Stimulated activated CD4-positive, alpha-beta T cell treated with anti-CD3 and anti-CD28 coated beads, Interleukin-12 subunit alpha, Interleukin-12 subunit beta, amount 100 ng/mL, for 24 hours (primary cell): Measurements from ENCODE around the gene GJC1.
"Not testable (repeated sequence)": the region's sequence is repeated elsewhere in the genome, so short reads cannot be mapped to it uniquely, and the experiment has no call there.

Source experiments
- DNase-seq, 2 experiments: peaks; one replicate each; pipeline ENCODE4 v3.0.0-alpha.2; 2020; ENCODE audit warnings: low read depth in 2 of 2

Gene GJC1

DNA sequence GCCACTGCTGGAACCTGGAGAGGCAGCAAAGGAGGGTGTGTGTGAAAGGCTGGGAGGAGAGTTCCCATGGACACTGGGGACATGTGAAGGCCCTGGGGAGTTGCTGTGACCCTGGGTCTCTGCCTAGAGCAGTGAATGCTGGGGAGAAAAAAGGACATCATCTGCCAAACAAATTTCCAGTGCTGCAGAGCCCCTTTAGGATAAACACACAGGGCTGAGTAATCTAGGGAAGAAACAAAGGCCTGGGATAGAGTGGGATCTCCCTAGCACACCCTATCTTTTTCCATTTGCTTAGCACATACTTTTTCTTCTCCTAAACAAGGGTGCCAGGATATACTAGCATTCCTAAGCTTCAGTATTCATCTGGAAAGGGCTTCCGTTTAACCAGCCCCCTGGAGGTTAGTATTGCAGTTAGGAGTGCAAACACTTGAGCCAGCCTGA is 14.3 kb upstream of the GJC1 start:
- no peak for DNase-seq

GRCh38 chr17:44842748-44843147 is 12.7 kb upstream of the GJC1 start:
- DNase-seq, result no peak

DNA sequence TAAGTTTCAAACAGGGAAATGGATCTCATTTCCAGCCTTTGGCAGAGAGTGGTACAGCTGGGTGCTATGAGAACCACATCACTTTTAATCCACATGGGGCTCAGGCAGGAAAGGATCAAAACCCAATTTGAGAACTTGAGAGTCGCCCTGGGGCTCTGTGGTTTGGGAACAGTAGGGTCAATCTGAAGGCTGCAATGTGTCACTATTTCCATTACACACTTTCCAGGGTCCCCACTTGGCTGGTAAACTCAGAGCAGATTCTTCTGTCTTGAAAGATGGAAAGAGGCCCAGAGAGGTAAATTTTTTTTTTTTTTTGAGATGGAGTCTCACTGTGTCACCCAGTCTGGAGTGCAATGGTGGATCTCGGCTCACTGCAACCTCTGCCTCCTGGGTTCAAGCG is 10.8 kb upstream of the GJC1 start:
- no peak for DNase-seq

- no peak for DNase-seq
Measured at GRCh38 chr17:44840274-44840673, 10.2 kb upstream of the GJC1 start.

- no peak for DNase-seq
Measured at GRCh38 chr17:44837196-44837595, 7.1 kb upstream of the GJC1 start.

DNA sequence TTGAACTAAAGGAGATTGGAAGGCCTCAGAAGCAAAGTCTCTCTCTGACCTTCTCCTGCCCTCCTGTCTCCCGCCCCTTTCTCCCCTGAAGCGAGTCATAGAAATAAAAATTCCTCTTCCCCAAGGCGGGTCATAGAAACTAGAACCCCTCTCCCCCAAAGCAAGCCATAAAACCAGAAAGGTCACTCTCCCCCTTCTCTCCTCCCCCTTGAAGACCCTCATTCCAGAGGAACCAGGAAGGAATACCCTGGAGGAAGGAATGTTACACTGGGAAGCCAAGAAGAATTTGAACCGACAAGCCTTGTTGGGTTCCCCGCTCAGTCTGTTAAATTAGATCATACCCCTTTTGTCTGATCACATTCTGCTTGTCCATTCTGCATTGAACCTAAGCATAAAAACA is 2.7 kb upstream of the GJC1 start:
- no peak for DNase-seq

DNA sequence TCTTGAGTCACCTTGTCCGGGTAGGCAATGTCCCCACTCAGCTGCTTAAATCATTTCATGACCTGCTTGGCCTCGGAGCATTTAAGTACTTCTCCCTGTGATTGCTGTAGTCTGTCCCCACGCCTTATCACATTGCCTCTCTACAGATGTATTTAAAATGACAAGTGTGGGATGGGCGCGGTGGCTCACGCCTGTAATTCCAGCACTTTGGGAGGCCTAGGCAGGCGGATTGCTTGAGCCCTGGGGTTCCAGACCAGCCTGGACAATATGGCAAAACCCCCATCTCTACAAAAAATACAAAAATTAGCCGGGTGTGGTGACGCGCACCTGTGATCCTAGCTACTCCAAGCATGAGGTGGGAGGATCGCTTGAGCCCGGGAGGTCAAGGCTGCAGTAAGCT is 1.3 kb upstream of the GJC1 start:
- DNase-seq, result no peak

DNA sequence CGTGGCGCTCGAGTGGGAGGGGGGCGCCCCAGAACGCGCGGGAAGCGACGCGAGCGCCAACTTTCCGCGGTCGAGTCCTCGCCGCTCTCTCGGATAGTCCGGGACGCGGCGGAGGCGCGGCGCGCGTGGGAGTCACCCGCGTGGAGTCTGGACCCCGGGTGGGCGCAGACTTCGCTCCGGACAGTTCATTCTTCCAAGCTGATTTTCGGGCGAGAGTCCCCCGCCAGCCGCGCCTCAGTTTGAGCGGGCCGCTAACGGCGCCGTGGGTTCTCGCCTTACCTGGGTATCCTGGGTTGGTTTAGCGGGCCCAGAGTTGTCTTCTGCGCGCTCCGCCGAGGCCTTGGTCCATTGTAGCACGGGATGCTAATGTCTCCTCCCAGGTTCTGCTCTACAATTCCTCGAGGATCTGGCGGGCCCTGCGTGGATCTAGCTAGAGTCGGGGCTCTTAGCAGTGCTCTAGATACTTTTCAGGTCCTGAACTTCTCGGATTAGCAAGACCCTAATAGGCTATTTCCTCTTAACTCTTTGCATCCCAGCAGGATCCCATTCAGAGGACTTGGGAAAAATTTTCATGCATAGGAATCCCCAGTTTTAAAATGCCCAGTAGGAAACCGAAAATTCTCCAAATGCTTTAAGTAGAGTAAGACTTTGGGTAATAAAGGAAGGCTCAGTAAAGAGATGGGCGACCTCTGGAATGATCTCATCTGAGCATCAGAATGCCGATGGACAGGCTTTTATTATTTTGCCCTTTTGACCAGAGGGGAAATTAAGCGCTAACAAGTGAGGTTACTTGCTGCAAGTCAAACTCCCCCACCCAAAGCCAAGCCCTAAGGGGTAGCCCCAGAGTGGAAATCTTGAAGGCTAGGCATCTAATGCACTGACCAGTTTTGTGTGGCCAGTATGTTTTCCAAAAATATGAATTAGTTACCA is 537 bp upstream of the GJC1 start:
- no peak for DNase-seq

DNA sequence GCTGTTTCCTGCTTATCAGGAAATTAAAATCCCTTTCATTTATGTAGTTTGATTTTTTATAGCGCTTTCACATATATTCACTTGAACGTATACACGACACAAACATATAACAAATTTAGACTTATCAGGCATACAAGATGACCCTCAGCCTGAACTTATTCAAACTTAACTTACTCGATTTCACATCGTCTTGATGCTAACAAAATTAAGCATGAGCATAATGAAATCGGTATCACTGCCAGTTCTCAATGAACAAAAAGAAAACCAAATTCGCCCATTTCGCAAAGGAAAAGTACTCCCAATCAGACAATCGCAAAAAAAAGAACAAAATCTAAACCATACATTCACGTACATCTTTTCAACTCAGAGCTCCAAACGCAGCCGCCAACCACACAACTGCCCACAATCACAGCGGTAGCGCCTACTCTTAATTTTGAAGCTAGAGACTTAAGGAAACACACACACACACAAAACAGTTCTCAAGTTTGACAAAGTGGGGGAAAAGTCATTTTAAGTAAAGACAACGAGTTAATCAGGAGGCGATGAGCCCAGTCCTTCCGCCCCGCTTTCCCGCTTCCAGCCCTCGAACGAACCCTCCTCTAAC is 1.1 kb downstream of the GJC1 start:
- DNase-seq, result no peak

DNA sequence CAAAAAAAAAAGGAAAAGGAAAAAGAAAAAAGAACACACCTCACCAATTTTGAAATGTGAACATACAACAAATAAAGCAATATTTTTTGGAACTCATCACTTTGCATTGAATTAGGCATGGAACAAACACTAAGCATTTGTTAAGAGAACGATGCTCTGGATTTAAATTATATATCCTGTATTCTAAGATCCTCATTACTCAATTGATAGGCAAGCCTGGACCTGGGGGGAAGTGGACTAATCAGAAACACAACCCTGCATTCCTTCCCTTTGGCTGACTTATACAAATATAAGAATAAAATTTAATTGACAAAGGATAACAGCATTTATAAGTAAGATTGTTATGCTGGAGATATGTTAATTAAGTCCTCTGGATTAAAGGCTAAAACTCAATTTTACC is 2.2 kb downstream of the GJC1 start:
- no peak for DNase-seq

DNA sequence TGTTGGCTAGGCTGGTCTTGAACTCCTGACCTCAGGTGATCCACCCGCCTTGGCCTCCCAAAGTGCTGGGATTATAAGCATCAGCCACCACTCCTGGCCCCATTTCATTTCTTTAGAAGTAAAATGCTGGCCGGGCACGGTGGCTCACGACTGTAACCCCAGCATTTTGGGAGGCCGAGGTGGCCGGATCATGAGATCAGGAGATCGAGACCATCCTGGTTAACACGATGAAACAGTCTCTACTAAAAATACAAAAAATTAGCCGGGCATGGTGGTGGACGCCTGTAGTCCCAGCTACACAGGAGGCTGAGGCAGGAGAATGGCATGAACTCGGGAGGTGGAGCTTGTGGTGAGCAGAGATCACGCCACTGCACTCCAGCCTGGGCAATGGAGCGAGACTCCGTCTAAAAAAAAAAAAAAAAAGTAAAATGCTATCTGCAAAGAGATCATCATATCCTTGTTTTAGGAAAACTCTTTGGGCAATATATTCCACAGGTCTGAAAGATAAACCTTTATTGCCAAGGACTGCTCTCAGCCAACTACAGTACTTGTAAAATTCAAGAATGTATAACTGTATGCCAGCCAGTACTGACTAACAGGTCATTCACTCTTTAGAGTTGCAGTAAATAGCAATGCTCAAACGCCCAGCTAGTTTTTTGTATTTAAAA is 3.8 kb downstream of the GJC1 start:
- DNase-seq, result no peak

DNA sequence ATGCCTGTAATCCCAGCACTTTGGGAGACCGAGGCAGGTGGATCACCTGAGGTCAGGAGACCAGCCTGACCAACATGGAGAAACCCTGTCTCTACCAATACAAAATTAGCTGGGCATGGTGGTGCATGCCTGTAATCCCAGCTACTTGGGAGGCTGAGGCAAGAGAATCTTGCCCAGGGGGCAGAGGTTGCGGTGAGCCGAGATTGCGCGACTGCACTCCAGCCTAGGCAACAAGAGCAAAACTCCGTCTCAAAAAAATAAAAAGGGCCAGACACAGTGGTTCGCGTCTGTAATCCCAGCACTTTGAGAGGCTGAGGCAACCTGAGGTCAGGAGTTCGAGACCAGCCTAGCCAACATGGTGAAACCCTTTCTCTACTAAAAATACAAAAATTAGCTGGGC is 4.9 kb downstream of the GJC1 start:
- DNase-seq, result not testable (repeated sequence)

DNA sequence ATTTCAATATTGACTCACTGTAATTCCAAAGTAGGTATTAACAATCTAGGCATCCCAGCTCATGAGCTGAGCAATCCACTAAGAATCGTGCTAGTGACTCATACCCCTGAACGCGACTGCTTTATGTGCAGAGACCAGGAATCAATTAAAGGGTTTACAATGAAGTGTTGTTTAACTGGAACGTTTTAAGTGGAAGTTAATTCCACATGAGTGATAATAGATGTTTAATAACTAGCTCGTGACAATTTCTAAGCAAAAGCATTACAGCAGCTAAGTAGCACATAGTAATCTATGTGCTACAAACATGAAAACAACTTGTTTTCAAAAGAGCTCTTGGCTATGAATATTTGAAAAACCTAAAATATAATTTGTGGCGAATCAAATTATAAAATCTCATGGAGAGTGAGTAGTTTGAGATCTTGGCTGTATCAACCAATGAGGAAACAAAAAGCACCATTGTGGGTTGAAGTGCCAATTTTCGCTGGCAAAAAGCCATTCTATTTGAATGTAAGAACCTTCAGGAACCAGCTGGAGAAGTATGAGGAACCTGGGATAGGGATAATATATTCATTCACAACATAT is 9.4 kb downstream of the GJC1 start:
- no peak for DNase-seq

- DNase-seq, result not testable (repeated sequence)
Measured at GRCh38 chr17:44818508-44818907, 11.6 kb downstream of the GJC1 start.

- DNase-seq, result no peak
Measured at GRCh38 chr17:44812263-44812662, 17.8 kb downstream of the GJC1 start.

DNA sequence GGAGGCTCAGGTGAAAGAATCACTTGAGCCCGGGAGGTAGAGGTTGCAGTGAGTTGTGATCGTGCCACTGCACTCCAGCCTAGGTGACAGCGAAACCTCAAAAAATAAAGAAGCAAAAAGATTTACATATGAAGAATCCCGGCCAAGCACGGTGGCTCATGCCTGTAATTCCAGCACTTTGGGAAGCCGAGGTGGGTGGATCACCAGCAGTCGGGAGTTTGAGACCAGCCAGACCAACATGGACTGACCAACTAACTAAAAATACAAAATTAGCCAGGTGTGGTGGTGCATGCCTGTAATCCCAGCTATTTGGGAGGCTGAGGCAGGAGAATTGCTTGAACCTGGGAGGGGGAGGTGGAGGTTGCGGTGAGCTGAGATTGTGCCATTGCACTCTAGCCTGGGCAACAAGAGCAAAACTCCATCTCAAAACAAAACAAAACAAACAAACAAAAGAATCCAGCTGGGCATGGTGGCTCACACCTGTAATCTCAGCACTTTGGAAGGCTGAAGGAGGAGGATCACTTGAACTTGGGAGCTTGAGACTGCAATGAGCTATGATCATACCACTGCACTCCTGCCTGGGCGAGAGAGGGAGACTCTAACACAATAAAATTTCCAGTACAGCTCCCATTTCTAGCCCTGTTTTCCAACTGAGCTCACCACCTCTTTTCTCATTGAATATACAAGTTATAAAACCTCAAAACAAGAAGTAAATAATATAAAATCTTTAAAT is 21.3 kb downstream of the GJC1 start:
- not testable (repeated sequence) for DNase-seq

DNA sequence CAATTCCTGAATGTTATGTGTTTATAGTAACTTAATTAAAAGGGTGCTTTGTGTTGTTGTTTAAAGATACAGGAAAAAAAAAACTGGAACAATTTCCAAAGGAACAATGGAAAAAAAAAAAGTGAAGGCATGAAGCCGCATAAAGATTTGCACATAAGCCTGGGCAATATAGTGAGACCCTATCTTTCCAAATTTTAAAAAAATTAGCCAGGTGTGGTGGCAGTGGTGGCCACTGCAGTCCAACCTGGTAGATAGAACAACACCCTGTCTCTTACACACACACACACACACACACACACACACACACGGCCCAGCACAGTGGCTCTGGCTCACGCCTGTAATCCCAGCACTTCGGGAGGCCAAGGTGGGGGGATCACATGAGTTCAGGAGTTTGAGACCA is 21.9 kb downstream of the GJC1 start:
- DNase-seq, result no peak

GRCh38 chr17:44807817-44808155 is 22.3 kb downstream of the GJC1 start:
- DNase-seq, result no peak

DNA sequence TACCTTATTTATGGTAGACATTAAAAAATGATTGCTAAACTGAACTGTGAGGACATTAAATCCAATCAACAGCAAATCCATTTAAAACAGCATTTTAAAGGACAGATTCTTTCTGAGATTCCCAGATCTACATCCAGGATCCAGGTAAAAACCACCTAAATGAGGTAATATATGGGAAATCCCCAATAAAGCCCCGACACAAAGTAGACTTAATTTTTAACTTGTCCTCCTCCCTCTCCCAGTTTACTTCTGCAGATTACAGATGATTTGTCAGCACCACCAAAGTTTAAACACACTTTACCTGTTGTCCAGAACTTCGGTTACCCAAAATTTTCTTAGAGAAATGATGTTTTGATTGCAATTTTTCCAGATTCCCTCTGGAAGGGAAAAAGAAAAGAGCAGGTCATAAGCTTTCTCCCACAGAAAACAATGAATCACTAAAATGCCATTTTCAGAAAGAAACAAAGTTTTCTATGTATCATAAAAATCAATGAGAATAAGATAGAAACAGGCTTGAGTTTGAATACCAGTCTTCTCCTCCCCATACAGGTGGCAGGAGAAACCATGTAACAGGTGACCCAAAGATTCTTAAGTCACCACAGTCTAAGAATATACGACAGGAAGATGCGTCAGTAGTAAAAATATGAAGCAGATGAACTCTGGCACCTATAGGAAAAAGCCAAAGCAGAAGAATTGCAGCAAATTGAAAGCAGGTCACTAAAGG is 22.8 kb downstream of the GJC1 start:
- no peak for DNase-seq

- DNase-seq, result no peak
Measured at GRCh38 chr17:44804302-44805089, 25.6 kb downstream of the GJC1 start.
